K562 (cell line): ENCODE results near the gene CTCFL.

ENCODE experiments used
- DDX20 ChIP-seq: fragments of 450-650 bp; IDR thresholded peaks from 2 replicates; pipeline ENCODE4 v1.6.1; 2016; ENCODE audit warnings: missing genetic modification characterization, low read depth, mild to moderate bottlenecking, missing compliant biosample characterization, moderate library complexity
- FOXP1 ChIP-seq: sonication (generic); formaldehyde crosslinking; IDR thresholded peaks from 2 replicates; pipeline ENCODE4 v1.8.0; 2022; ENCODE audit warnings: mild to moderate bottlenecking, missing genetic modification reagents
- GATA2 ChIP-seq: sonication (generic); formaldehyde crosslinking; IDR thresholded peaks from 2 replicates; pipeline ENCODE4 v1.4.0; 2020; ENCODE audit warnings: mild to moderate bottlenecking, missing genetic modification reagents
- MTA3 ChIP-seq: fragments of 450-650 bp; formaldehyde crosslinking; IDR thresholded peaks from 2 replicates; pipeline ENCODE4 v1.6.1; 2017; ENCODE audit warnings: mild to moderate bottlenecking, borderline replicate concordance
- MYNN ChIP-seq, 2 experiments: sonication (generic); formaldehyde crosslinking in 1 of 2; IDR thresholded peaks; 2 replicates each; pipeline versions ENCODE4 v1.5.0 to v1.6.1; 2016 to 2020; ENCODE audit warnings: antibody characterized with exemption in 1 of 2, missing genetic modification reagents in 1 of 2
- SMAD1 ChIP-seq: fragments of 150-350 bp; IDR thresholded peaks from 2 replicates; pipeline ENCODE4 v1.6.1; 2014; ENCODE audit warnings: low read length, low read depth; ENCODE audit not compliant: partially characterized antibody
- YY1 ChIP-seq, 3 experiments: IDR thresholded peaks; 2 replicates each; pipeline ENCODE4 v1.6.1; 2011; ENCODE audit warnings: low read length in 2 of 3, mild to moderate bottlenecking in 2 of 3, moderate library complexity in 2 of 3, borderline replicate concordance in 1 of 3, control low read depth in 1 of 3, low read depth in 1 of 3; ENCODE audit not compliant: insufficient read depth in 3 of 3, insufficient replicate concordance in 2 of 3, control insufficient read depth in 1 of 3, insufficient read length in 1 of 3; ENCODE audit errors: extremely low read depth in 1 of 3
- TF ChIP-seq, protein P1 (sequence below), 2 experiments: fragments of 450-650 bp in 1 of 2; IDR thresholded peaks; 2 replicates each; pipeline ENCODE4 v1.6.1; 2011 to 2017; ENCODE audit warnings: low read depth in 2 of 2, antibody characterized with exemption in 1 of 2, borderline replicate concordance in 1 of 2, low read length in 1 of 2, mild to moderate bottlenecking in 1 of 2, mixed read lengths in 1 of 2; ENCODE audit not compliant: control insufficient read depth in 1 of 2
- TF ChIP-seq, protein P2 (sequence below), 3 experiments: IDR thresholded peaks in 2 of 3; conservative IDR thresholded peaks in 1 of 3; 2 replicates each; pipeline ENCODE4 v1.5.1; 2011 to 2012; ENCODE audit warnings: low read length in 3 of 3, mild to moderate bottlenecking in 3 of 3, control low read depth in 2 of 3, improper control_type of control experiment in 1 of 3, inconsistent platforms in 1 of 3, low read depth in 1 of 3, mixed read lengths in 1 of 3, moderate library complexity in 1 of 3; ENCODE audit not compliant: insufficient read depth in 2 of 3

DNA sequence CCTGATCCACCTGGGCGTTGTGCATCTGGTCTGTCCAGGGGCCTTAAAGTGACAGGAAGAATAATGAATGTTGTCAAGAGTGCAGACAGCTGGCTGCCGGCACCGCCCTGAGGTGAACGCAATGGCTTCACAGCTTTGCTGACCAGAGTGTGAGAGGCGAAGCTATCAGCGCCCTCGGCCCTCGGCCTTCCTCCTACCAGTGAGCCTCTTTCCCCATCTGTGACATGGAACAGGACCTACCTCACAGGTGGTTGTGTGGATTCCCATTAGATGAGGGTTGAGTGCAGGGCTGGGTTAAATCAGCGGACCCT lies 54.8 kb downstream of the CTCFL start:
- TF ChIP-seq, protein P1, sequence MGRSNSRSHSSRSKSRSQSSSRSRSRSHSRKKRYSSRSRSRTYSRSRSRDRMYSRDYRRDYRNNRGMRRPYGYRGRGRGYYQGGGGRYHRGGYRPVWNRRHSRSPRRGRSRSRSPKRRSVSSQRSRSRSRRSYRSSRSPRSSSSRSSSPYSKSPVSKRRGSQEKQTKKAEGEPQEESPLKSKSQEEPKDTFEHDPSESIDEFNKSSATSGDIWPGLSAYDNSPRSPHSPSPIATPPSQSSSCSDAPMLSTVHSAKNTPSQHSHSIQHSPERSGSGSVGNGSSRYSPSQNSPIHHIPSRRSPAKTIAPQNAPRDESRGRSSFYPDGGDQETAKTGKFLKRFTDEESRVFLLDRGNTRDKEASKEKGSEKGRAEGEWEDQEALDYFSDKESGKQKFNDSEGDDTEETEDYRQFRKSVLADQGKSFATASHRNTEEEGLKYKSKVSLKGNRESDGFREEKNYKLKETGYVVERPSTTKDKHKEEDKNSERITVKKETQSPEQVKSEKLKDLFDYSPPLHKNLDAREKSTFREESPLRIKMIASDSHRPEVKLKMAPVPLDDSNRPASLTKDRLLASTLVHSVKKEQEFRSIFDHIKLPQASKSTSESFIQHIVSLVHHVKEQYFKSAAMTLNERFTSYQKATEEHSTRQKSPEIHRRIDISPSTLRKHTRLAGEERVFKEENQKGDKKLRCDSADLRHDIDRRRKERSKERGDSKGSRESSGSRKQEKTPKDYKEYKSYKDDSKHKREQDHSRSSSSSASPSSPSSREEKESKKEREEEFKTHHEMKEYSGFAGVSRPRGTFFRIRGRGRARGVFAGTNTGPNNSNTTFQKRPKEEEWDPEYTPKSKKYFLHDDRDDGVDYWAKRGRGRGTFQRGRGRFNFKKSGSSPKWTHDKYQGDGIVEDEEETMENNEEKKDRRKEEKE (IDR thresholded peaks at IDR 0.05; ENCODE audit: borderline replicate concordance in 1 of 2, control insufficient read depth in 1 of 2, low read depth in 2 of 2, low read length in 1 of 2): no peak
- TF ChIP-seq DDX20 (tag): no peak
- TF ChIP-seq, protein P2, sequence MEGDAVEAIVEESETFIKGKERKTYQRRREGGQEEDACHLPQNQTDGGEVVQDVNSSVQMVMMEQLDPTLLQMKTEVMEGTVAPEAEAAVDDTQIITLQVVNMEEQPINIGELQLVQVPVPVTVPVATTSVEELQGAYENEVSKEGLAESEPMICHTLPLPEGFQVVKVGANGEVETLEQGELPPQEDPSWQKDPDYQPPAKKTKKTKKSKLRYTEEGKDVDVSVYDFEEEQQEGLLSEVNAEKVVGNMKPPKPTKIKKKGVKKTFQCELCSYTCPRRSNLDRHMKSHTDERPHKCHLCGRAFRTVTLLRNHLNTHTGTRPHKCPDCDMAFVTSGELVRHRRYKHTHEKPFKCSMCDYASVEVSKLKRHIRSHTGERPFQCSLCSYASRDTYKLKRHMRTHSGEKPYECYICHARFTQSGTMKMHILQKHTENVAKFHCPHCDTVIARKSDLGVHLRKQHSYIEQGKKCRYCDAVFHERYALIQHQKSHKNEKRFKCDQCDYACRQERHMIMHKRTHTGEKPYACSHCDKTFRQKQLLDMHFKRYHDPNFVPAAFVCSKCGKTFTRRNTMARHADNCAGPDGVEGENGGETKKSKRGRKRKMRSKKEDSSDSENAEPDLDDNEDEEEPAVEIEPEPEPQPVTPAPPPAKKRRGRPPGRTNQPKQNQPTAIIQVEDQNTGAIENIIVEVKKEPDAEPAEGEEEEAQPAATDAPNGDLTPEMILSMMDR (IDR thresholded peaks at IDR 0.05 in 2 of 3, conservative IDR thresholded peaks at IDR 0.05 in 1 of 3; ENCODE audit: insufficient read depth in 2 of 3, low read depth in 1 of 3, low read length in 3 of 3): no peak
- TF ChIP-seq YY1 (IDR thresholded peaks at IDR 0.05; ENCODE audit: borderline replicate concordance in 1 of 3, control insufficient read depth in 1 of 3, extremely low read depth in 1 of 3, insufficient read depth in 3 of 3, insufficient read length in 1 of 3, insufficient replicate concordance in 2 of 3, low read depth in 1 of 3, low read length in 2 of 3): no peak
- no peak for TF ChIP-seq FOXP1 (CRISPR knock-in tag)
- no peak for TF ChIP-seq GATA2 (CRISPR knock-in tag)
- TF ChIP-seq MYNN (IDR thresholded peaks at IDR 0.05): no peak
- no peak for TF ChIP-seq MYNN (CRISPR knock-in tag; IDR thresholded peaks at IDR 0.05)
- no peak for TF ChIP-seq MTA3
- TF ChIP-seq SMAD1: no peak
